SU-DHL-6 (cell line): ENCODE measurements around the gene AJM1.
"Not testable (repeated sequence)": the region's sequence is repeated elsewhere in the genome, so short reads cannot be mapped to it uniquely, and the experiment has no call there.

Experiments
- H2AFZ ChIP-seq: fragments of 200-600 bp; sonication (generic); 2 replicates; pipeline ENCODE4 v1.6.1; 2014; ENCODE audit warnings: low read depth, mild to moderate bottlenecking, moderate library complexity, mixed read lengths, antibody characterized with exemption, low read length; ENCODE audit not compliant: severe bottlenecking
- H3F3A ChIP-seq: fragments of 200-600 bp; shearing (Covaris generic); 2 replicates; pipeline ENCODE4 v1.6.0; 2016; ENCODE audit warnings: antibody characterized with exemption, mild to moderate bottlenecking; ENCODE audit not compliant: insufficient read depth
- H3K27ac ChIP-seq: fragments of 200-600 bp; sonication (generic); 2 replicates; pipeline ENCODE4 v1.5.1; 2016; ENCODE audit warnings: low read depth, mild to moderate bottlenecking, low read length, moderate library complexity, mixed read lengths
- H3K27me3 ChIP-seq: fragments of 200-600 bp; sonication (generic), shearing (Covaris generic); 2 replicates; pipeline ENCODE4 v1.6.0; 2014; ENCODE audit warnings: mild to moderate bottlenecking, low read length
- H3K36me3 ChIP-seq: fragments of 200-600 bp; sonication (generic); 2 replicates; pipeline ENCODE4 v1.6.1; 2014; ENCODE audit warnings: mild to moderate bottlenecking, low read length, mixed read lengths
- H3K4me2 ChIP-seq: fragments of 300-600, 200-600 bp; shearing (Covaris generic), sonication (generic); 2 replicates; pipeline ENCODE4 v1.6.0; 2014; ENCODE audit warnings: low read length, low read depth, mild to moderate bottlenecking; ENCODE audit not compliant: poor library complexity, severe bottlenecking
- H3K4me3 ChIP-seq: fragments of 200-600 bp; sonication (generic); 2 replicates; pipeline ENCODE4 v1.5.1; 2014; ENCODE audit warnings: antibody characterized with exemption, low read length, mild to moderate bottlenecking, mixed read lengths; ENCODE audit not compliant: insufficient read depth, poor library complexity, severe bottlenecking
- H3K79me2 ChIP-seq: fragments of 200-600 bp; sonication (generic); 2 replicates; pipeline ENCODE4 v1.6.1; 2014; ENCODE audit warnings: mild to moderate bottlenecking, low read length, moderate library complexity; ENCODE audit not compliant: insufficient read depth
- H3K9ac ChIP-seq: fragments of 200-600 bp; sonication (generic); 2 replicates; pipeline ENCODE4 v1.7.0; 2014; ENCODE audit warnings: mild to moderate bottlenecking, low read length
- H3K9me2 ChIP-seq: fragments of 200-600 bp; sonication (generic); replicated peaks from 2 replicates; pipeline ENCODE4 v1.6.1; 2014; ENCODE audit warnings: low read length; ENCODE audit not compliant: insufficient read depth
- H3K9me3 ChIP-seq: fragments of 200-600 bp; sonication (generic); 2 replicates; pipeline ENCODE4 v1.6.1; 2014; ENCODE audit warnings: low read length, mixed read lengths; ENCODE audit not compliant: insufficient read depth
- H4K20me1 ChIP-seq: fragments of 200-600 bp; sonication (generic); 2 replicates; pipeline ENCODE4 v1.6.1; 2014; ENCODE audit warnings: low read depth, mild to moderate bottlenecking, antibody characterized with exemption, low read length, moderate library complexity, mixed read lengths
- CTCF ChIP-seq: fragments of 200-600 bp; sonication (generic); IDR thresholded peaks from one replicate; pipeline ENCODE4 v1.5.1; 2017; ENCODE audit warnings: antibody characterized with exemption, mild to moderate bottlenecking, low read length, moderate library complexity; ENCODE audit not compliant: insufficient read depth, poor library complexity, severe bottlenecking
- EZH2phosphoT487 ChIP-seq: fragments of 200-600 bp; sonication (generic), shearing (Covaris generic); conservative IDR thresholded peaks from 2 replicates; pipeline ENCODE4 v1.6.1; 2018; ENCODE audit warnings: mild to moderate bottlenecking, antibody characterized with exemption, low read length, moderate library complexity, mixed read lengths

AJM1 gene

GRCh38 chr9:136868644-136869043 lies 26.4 kb downstream of the AJM1 start:
- no peaks in the 10 kb centered on the region for H4K20me1 ChIP-seq
- H3K27me3 ChIP-seq, result no peaks in the 10 kb centered on the region
- H3K9ac ChIP-seq, result no peak overlapping the region
- no peak for TF ChIP-seq EZH2phosphoT487
- TF ChIP-seq CTCF, result no peak
- H3K9me3 ChIP-seq, result peaks cover 9% of the 10 kb centered on the region; the same call in 1 of the 2 replicates
- H3K4me2 ChIP-seq, result no peak overlapping the region
- H2AFZ ChIP-seq, result no peak overlapping the region
- no peaks in the 10 kb centered on the region for H3K36me3 ChIP-seq
- H3K9me2 ChIP-seq, result no peaks in the 10 kb centered on the region
- H3K27ac ChIP-seq, result no peak overlapping the region
- no peak overlapping the region for H3K4me3 ChIP-seq
- peaks cover 11% of the 10 kb centered on the region; the same call in 1 of the 2 replicates for H3K79me2 ChIP-seq
- H3F3A ChIP-seq, result peaks cover 5% of the 10 kb centered on the region; the same call in 1 of the 2 replicates

- H3F3A ChIP-seq, H3K9me3 ChIP-seq, H3K9me2 ChIP-seq, H3K9ac ChIP-seq, H2AFZ ChIP-seq, H3K27me3 ChIP-seq, H3K27ac ChIP-seq, H3K4me3 ChIP-seq, H4K20me1 ChIP-seq, H3K4me2 ChIP-seq, H3K36me3 ChIP-seq: not testable (repeated sequence)
- H3K79me2 ChIP-seq, result peaks cover 11% of the 10 kb centered on the region; the same call in 1 of the 2 replicates
These were observed 27.3 kb downstream of the AJM1 start for GRCh38 chr9:136869611-136870010.

DNA sequence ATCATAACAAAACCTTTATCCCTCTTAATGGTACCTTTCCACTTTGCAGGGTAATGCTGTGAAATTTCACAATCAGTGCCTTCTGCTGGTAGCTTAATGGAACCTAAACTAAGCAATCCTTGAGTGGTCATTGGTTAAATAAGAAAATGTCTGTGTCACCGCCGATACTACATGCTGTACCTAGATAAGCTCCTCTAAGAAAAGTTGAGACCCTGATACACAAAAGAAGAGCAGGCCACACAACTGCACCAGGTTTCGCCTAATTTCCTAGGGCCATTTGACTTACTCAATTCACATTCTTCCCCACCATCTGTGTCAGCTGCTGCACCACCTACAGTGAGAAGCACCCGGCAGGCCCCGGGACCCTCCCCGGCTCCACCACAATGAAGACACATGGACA lies 32.9 kb downstream of the AJM1 start:
- Histone ChIP-seq H3K9ac (no peak overlapping the region), H3K36me3 (no peaks in the 10 kb centered on the region), H3K9me3 (peaks cover 9% of the 10 kb centered on the region; the same call in 1 of the 2 replicates), H3K79me2 (no peaks in the 10 kb centered on the region), H3K27me3 (no peaks in the 10 kb centered on the region), H3K9me2 (no peaks in the 10 kb centered on the region), H3K4me2 (no peak overlapping the region), H2AFZ (no peak overlapping the region), H4K20me1 (no peaks in the 10 kb centered on the region), H3K27ac (no peak overlapping the region), H3F3A (no peaks in the 10 kb centered on the region), H3K4me3 (no peak overlapping the region)
- TF ChIP-seq EZH2phosphoT487 (no peak), CTCF (no peak)

- no peak overlapping the region for H3K27ac ChIP-seq
- H3K4me3 ChIP-seq, result no peak overlapping the region
- peaks cover 9% of the 10 kb centered on the region; the same call in 1 of the 2 replicates for H3K9me3 ChIP-seq
- H3K79me2 ChIP-seq, result no peaks in the 10 kb centered on the region
- H3K36me3 ChIP-seq, result no peaks in the 10 kb centered on the region
- H2AFZ ChIP-seq, result no peak overlapping the region
- H3K9ac ChIP-seq, result no peak overlapping the region
- no peaks in the 10 kb centered on the region for H3K9me2 ChIP-seq
- no peak overlapping the region for H3K4me2 ChIP-seq
- no peaks in the 10 kb centered on the region for H3K27me3 ChIP-seq
- no peak for TF ChIP-seq EZH2phosphoT487
- TF ChIP-seq CTCF, result no peak
- no peaks in the 10 kb centered on the region for H4K20me1 ChIP-seq
- no peaks in the 10 kb centered on the region for H3F3A ChIP-seq
These were observed 34.2 kb downstream of the AJM1 start for GRCh38 chr9:136876476-136876875.
